ENCODE data around the gene SLAMF9. TPM values are rescaled to one million over a fixed set of nuclear protein-coding genes. Genes with fewer than 3 reads are reported as not detected.

The SLAMF9 gene
- total and polyA plus RNA-seq, 8 donors, result not detected

GRCh38 chr1:159902541-159902940 is 51.5 kb downstream of the SLAMF9 start:
- no peak for DNase-seq
- intact Hi-C loops (cut with DNase I), result no loop called here
- TF ChIP-seq, protein P1, sequence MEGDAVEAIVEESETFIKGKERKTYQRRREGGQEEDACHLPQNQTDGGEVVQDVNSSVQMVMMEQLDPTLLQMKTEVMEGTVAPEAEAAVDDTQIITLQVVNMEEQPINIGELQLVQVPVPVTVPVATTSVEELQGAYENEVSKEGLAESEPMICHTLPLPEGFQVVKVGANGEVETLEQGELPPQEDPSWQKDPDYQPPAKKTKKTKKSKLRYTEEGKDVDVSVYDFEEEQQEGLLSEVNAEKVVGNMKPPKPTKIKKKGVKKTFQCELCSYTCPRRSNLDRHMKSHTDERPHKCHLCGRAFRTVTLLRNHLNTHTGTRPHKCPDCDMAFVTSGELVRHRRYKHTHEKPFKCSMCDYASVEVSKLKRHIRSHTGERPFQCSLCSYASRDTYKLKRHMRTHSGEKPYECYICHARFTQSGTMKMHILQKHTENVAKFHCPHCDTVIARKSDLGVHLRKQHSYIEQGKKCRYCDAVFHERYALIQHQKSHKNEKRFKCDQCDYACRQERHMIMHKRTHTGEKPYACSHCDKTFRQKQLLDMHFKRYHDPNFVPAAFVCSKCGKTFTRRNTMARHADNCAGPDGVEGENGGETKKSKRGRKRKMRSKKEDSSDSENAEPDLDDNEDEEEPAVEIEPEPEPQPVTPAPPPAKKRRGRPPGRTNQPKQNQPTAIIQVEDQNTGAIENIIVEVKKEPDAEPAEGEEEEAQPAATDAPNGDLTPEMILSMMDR (IDR thresholded peaks at IDR 0.05), result no peak

More at GRCh38 chr1:159902541-159902940, 51.5 kb downstream of the SLAMF9 start:
- Histone ChIP-seq H3K4me3 (no peak overlapping the region), H3K4me1 (peaks cover 3 to 36% of the 10 kb centered on the region in 2 donors), H3K9me3 (no peaks in the 10 kb centered on the region), H3K27me3 (no peaks in the 10 kb centered on the region), H3K36me3 (no peaks in the 10 kb centered on the region), H3K27ac (no peak overlapping the region)
- no peak for ATAC-seq

Other genes with a start within 250 kb of the SLAMF9 start
- gene CRP, start 239.6 kb downstream of the SLAMF9 start, total RNA-seq, result not detected
- not detected for gene CRP, start 239.6 kb downstream of the SLAMF9 start, polyA plus RNA-seq (ENCODE audit: insufficient read length in 6 of 6)
- 10 to 100 TPM; 49.5 to 56.4 TPM for gene DUSP23, start 173.3 kb downstream of the SLAMF9 start, total RNA-seq
- 10 to 100 TPM; 10.1 to 16.4 (median 12.8) TPM for gene DUSP23, start 173.3 kb downstream of the SLAMF9 start, polyA plus RNA-seq (ENCODE audit: insufficient read length in 6 of 6)
- 1 to 10 TPM in 1 of 2 donors, under 1 TPM in 1; 0.73 to 2.2 TPM for gene FCRL6, start 151.9 kb downstream of the SLAMF9 start, total RNA-seq
- under 1 TPM; 0.38 to 0.63 (median 0.44) TPM for gene FCRL6, start 151.9 kb downstream of the SLAMF9 start, polyA plus RNA-seq (ENCODE audit: insufficient read length in 6 of 6)
- 10 to 100 TPM; 15.2 to 41.3 TPM for gene SLAMF8, start 127.4 kb downstream of the SLAMF9 start, total RNA-seq
- 1 to 10 TPM in 2 of 6 donors, under 1 TPM in 4; 0.28 to 1.4 (median 0.52) TPM for gene SLAMF8, start 127.4 kb downstream of the SLAMF9 start, polyA plus RNA-seq (ENCODE audit: insufficient read length in 6 of 6)
- not detected for gene VSIG8, start 91.6 kb downstream of the SLAMF9 start, total RNA-seq
- under 1 TPM in 2 of 6 donors, not detected in 4; 0.10 to 0.14 TPM for gene VSIG8, start 91.6 kb downstream of the SLAMF9 start, polyA plus RNA-seq (ENCODE audit: insufficient read length in 6 of 6)
- 1 to 10 TPM; 1.1 to 4.7 TPM for gene CFAP45, start 54.1 kb downstream of the SLAMF9 start, total RNA-seq
- 10 to 100 TPM in 1 of 6 donors, 1 to 10 TPM in 5; 2.6 to 12.4 (median 8.2) TPM for gene CFAP45, start 54.1 kb downstream of the SLAMF9 start, polyA plus RNA-seq (ENCODE audit: insufficient read length in 6 of 6)
- 100 to 1,000 TPM; 565 to 617 TPM for gene TAGLN2, start 28.7 kb downstream of the SLAMF9 start, total RNA-seq
- 100 to 1,000 TPM; 301 to 479 (median 330) TPM for gene TAGLN2, start 28.7 kb downstream of the SLAMF9 start, polyA plus RNA-seq (ENCODE audit: insufficient read length in 6 of 6)
- 1 to 10 TPM; 2.8 to 3.0 TPM for gene IGSF9, start 8.6 kb downstream of the SLAMF9 start, total RNA-seq
- gene IGSF9, start 8.6 kb downstream of the SLAMF9 start, polyA plus RNA-seq (ENCODE audit: insufficient read length in 6 of 6), result 10 to 100 TPM; 12.2 to 16.9 (median 14.6) TPM
- gene PIGM, start 77.8 kb upstream of the SLAMF9 start, total RNA-seq, result 1 to 10 TPM; 7.0 to 9.5 TPM
- 10 to 100 TPM; 11.6 to 13.2 (median 12.6) TPM for gene PIGM, start 77.8 kb upstream of the SLAMF9 start, polyA plus RNA-seq (ENCODE audit: insufficient read length in 6 of 6)
- gene KCNJ10, start 115.9 kb upstream of the SLAMF9 start, total RNA-seq, result under 1 TPM in 1 of 2 donors, not detected in 1; 0.58 TPM
- gene KCNJ10, start 115.9 kb upstream of the SLAMF9 start, polyA plus RNA-seq (ENCODE audit: insufficient read length in 6 of 6), result under 1 TPM; 0.27 to 0.72 (median 0.50) TPM
- gene KCNJ9, start 127.3 kb upstream of the SLAMF9 start, total RNA-seq, result not detected
- gene KCNJ9, start 127.3 kb upstream of the SLAMF9 start, polyA plus RNA-seq (ENCODE audit: insufficient read length in 6 of 6), result under 1 TPM in 3 of 6 donors, not detected in 3; 0.04 to 0.10 (median 0.08) TPM
- gene IGSF8, start 144.4 kb upstream of the SLAMF9 start, total RNA-seq, result 10 to 100 TPM; 27.5 to 38.3 TPM
- gene IGSF8, start 144.4 kb upstream of the SLAMF9 start, polyA plus RNA-seq (ENCODE audit: insufficient read length in 6 of 6), result 10 to 100 TPM; 28.3 to 33.7 (median 31.7) TPM
- gene ATP1A2, start 161.5 kb upstream of the SLAMF9 start, total RNA-seq, result 1 to 10 TPM; 2.8 to 5.0 TPM
- 10 to 100 TPM in 4 of 6 donors, 1 to 10 TPM in 2; 7.7 to 15.9 (median 12.4) TPM for gene ATP1A2, start 161.5 kb upstream of the SLAMF9 start, polyA plus RNA-seq (ENCODE audit: insufficient read length in 6 of 6)
- gene ATP1A4, start 197.4 kb upstream of the SLAMF9 start, total RNA-seq, result not detected
- under 1 TPM; 0.10 to 0.26 (median 0.17) TPM for gene ATP1A4, start 197.4 kb upstream of the SLAMF9 start, polyA plus RNA-seq (ENCODE audit: insufficient read length in 6 of 6)
- gene CASQ1, start 236.3 kb upstream of the SLAMF9 start, total RNA-seq, result under 1 TPM; 0.17 to 0.29 TPM
- under 1 TPM in 5 of 6 donors, not detected in 1; 0.20 to 0.71 (median 0.41) TPM for gene CASQ1, start 236.3 kb upstream of the SLAMF9 start, polyA plus RNA-seq (ENCODE audit: insufficient read length in 6 of 6)